OCI-LY1 (cell line): ENCODE results near the gene MYO5C.

Source experiments
- H2AFZ ChIP-seq: fragments of 200-600 bp; sonication (generic), shearing (Covaris generic); 2 replicates; pipeline ENCODE4 v1.6.0; 2014; ENCODE audit warnings: antibody characterized with exemption, mild to moderate bottlenecking, low read length
- H3F3A ChIP-seq: fragments of 200-600 bp; sonication (generic), shearing (Covaris generic); 2 replicates; pipeline ENCODE4 v1.6.0; 2014; ENCODE audit warnings: mild to moderate bottlenecking, antibody characterized with exemption, low read length, moderate library complexity; ENCODE audit not compliant: insufficient read depth
- H3K27ac ChIP-seq: fragments of 200-600 bp; sonication (generic); 2 replicates; pipeline ENCODE4 v1.5.1; 2014; ENCODE audit warnings: low read length, mixed run types, mild to moderate bottlenecking, low read depth; ENCODE audit not compliant: poor library complexity, severe bottlenecking
- H3K27me3 ChIP-seq: fragments of 200-600 bp; sonication (generic); 2 replicates; pipeline ENCODE4 v1.6.0; 2014; ENCODE audit warnings: antibody characterized with exemption, mild to moderate bottlenecking, low read length, moderate library complexity; ENCODE audit not compliant: insufficient read depth
- H3K36me3 ChIP-seq: fragments of 200-600 bp; sonication (generic); 2 replicates; pipeline ENCODE4 v1.6.1; 2014; ENCODE audit warnings: mild to moderate bottlenecking, antibody characterized with exemption, low read length, moderate library complexity, mixed read lengths; ENCODE audit not compliant: insufficient read depth
- H3K4me1 ChIP-seq: fragments of 200-600 bp; sonication (generic); 2 replicates; pipeline ENCODE4 v1.5.1; 2014; ENCODE audit warnings: mild to moderate bottlenecking, low read length, moderate library complexity; ENCODE audit not compliant: insufficient read depth, severe bottlenecking
- H3K4me2 ChIP-seq: fragments of 200-600 bp; sonication (generic), shearing (Covaris generic); 2 replicates; pipeline ENCODE4 v1.6.1; 2014; ENCODE audit warnings: low read length
- H3K4me3 ChIP-seq: fragments of 200-600 bp; sonication (generic); 2 replicates; pipeline ENCODE4 v1.5.1; 2014; ENCODE audit warnings: low read length, low read depth, mild to moderate bottlenecking, mixed read lengths; ENCODE audit not compliant: poor library complexity, severe bottlenecking
- H3K79me2 ChIP-seq: fragments of 200-600 bp; shearing (Covaris generic); 2 replicates; pipeline ENCODE4 v1.6.1; 2016; ENCODE audit warnings: mixed run types, low read length, mixed read lengths; ENCODE audit not compliant: insufficient read depth
- H3K9ac ChIP-seq: fragments of 200-600 bp; sonication (generic), shearing (Covaris generic); 2 replicates; pipeline ENCODE4 v1.6.1; 2014; ENCODE audit warnings: mild to moderate bottlenecking, low read length, mixed read lengths
- H3K9me2 ChIP-seq: fragments of 200-600 bp; sonication (generic), shearing (Covaris generic); 2 replicates; pipeline ENCODE4 v1.6.1; 2014; ENCODE audit warnings: low read depth, mild to moderate bottlenecking, low read length, mixed read lengths
- H3K9me3 ChIP-seq: fragments of 200-600 bp; shearing (Covaris generic); 2 replicates; pipeline ENCODE4 v1.6.1; 2014; ENCODE audit warnings: low read length, mixed read lengths
- H4K20me1 ChIP-seq: fragments of 200-600 bp; sonication (generic), shearing (Covaris generic); 2 replicates; pipeline ENCODE4 v1.6.0; 2016; ENCODE audit warnings: mild to moderate bottlenecking, low read length; ENCODE audit not compliant: insufficient read depth
- CTCF ChIP-seq: fragments of 200-600 bp; sonication (generic), shearing (Covaris generic); IDR thresholded peaks from 2 replicates; pipeline ENCODE4 v1.5.1; 2017; ENCODE audit warnings: mild to moderate bottlenecking, antibody characterized with exemption, low read length, moderate library complexity, mixed read lengths
- EZH2 ChIP-seq: fragments of 200-600 bp; sonication (generic), shearing (Covaris generic); IDR thresholded peaks from 2 replicates; pipeline ENCODE4 v1.8.0; 2017; ENCODE audit warnings: borderline replicate concordance, mixed run types, mild to moderate bottlenecking, antibody characterized with exemption, low read length, moderate library complexity, mixed read lengths

The MYO5C gene

GRCh38 chr15:52214553-52214952, 81.1 kb downstream of the MYO5C start:
- Histone ChIP-seq H2AFZ (no peak overlapping the region), H3K36me3 (no peaks in the 10 kb centered on the region)

GRCh38 chr15:52213206-52213605, 82.4 kb downstream of the MYO5C start:
- Histone ChIP-seq H3K9me3 (no peaks in the 10 kb centered on the region), H3K4me3 (no peak overlapping the region), H3K36me3 (no peaks in the 10 kb centered on the region), H3K4me2 (no peak overlapping the region), H3K9ac (no peak overlapping the region), H4K20me1 (no peaks in the 10 kb centered on the region), H3F3A (no peaks in the 10 kb centered on the region), H3K4me1 (peaks cover 17% of the 10 kb centered on the region), H3K27ac (no peak overlapping the region), H3K27me3 (no peaks in the 10 kb centered on the region), H3K79me2 (no peaks in the 10 kb centered on the region), H2AFZ (no peak overlapping the region), H3K9me2 (no peaks in the 10 kb centered on the region)
- TF ChIP-seq CTCF (no peak), EZH2 (no peak)

More at GRCh38 chr15:52214553-52214952, 81.1 kb downstream of the MYO5C start:
- no peaks in the 10 kb centered on the region for H3K9me3 ChIP-seq
- no peaks in the 10 kb centered on the region for H3K27me3 ChIP-seq
- no peaks in the 10 kb centered on the region for H3K79me2 ChIP-seq
- H4K20me1 ChIP-seq, result no peaks in the 10 kb centered on the region
- H3K9ac ChIP-seq, result no peak overlapping the region
- peaks cover 30% of the 10 kb centered on the region for H3K4me1 ChIP-seq
- H3F3A ChIP-seq, result no peaks in the 10 kb centered on the region
- TF ChIP-seq CTCF (no peak), EZH2 (no peak)
- H3K4me2 ChIP-seq, result no peak overlapping the region
- H3K4me3 ChIP-seq, result no peak overlapping the region
- H3K27ac ChIP-seq, result no peak overlapping the region
- H3K9me2 ChIP-seq, result no peaks in the 10 kb centered on the region

GRCh38 chr15:52208306-52208946, 87.2 kb downstream of the MYO5C start:
- Histone ChIP-seq H3K9me2 (no peaks in the 10 kb centered on the region), H4K20me1 (no peaks in the 10 kb centered on the region), H3K4me1 (peaks cover 4% of the 10 kb centered on the region), H3K9me3 (no peaks in the 10 kb centered on the region), H3K27me3 (no peaks in the 10 kb centered on the region), H3K79me2 (no peaks in the 10 kb centered on the region), H3F3A (no peaks in the 10 kb centered on the region), H2AFZ (no peak overlapping the region), H3K36me3 (no peaks in the 10 kb centered on the region), H3K4me2 (no peak overlapping the region), H3K9ac (no peak overlapping the region), H3K4me3 (no peak overlapping the region), H3K27ac (peak overlapping the region; percentile 20)
- TF ChIP-seq EZH2, result no peak
- TF ChIP-seq CTCF, result peak; percentile 97
